GM12878 (cell line): ENCODE data around the gene SIRPD. TPM values are rescaled to one million over a fixed set of nuclear protein-coding genes. Genes with fewer than 3 reads are reported as not detected.

ENCODE experiments used
- ATAC-seq: fragments of 200-7000 bp; cut with Tn5 transposase; 3 replicates; pipeline ENCODE4 v1.9.1; 2020; ENCODE audit warnings: mild to moderate bottlenecking, moderate library complexity
- BruUV-seq: library from RNA; stranded (reverse); fragments of 400-500 nt; replicated peaks from 2 replicates; lab custom pipeline; 2021; lab: Mats Ljungman, UMichigan
- CTCF ChIA-PET: fragments of 300-600 bp; sonication (Branson Sonifier 250); formaldehyde crosslinking; extraction: SDS; loops from one replicate; lab custom pipeline; 2021; ENCODE audit warnings: inconsistent platforms; lab: Yijun Ruan, JAX
- POLR2A ChIA-PET: fragments of 350-600 bp; formaldehyde crosslinking; extraction: SDS; loops from one replicate; lab custom pipeline; 2021; ENCODE audit warnings: inconsistent platforms; lab: Charles Lee
- RAD21 ChIA-PET: fragments of 300-600 bp; sonication (Branson Sonifier 250); formaldehyde crosslinking; loops from one replicate; lab custom pipeline; 2023; ENCODE audit warnings: antibody characterized with exemption; ENCODE audit not compliant: unreplicated experiment; lab: Charles Lee
- SMC1A ChIA-PET: fragments of 300-600 bp; sonication (Branson Sonifier 250); formaldehyde crosslinking; loops from one replicate; lab custom pipeline; 2023; ENCODE audit not compliant: unreplicated experiment, uncharacterized antibody; lab: Charles Lee
- DNase-seq: peaks from one replicate; pipeline ENCODE4 v3.0.0-alpha.2; 2011; ENCODE audit warnings: low read depth, low spot score
- FAIRE-seq: peaks from 3 replicates; lab custom pipeline; 2011; peaks lifted over from hg19 to GRCh38; lab: Jason Lieb, UNC
- H2AFZ ChIP-seq: 2 replicates; pipeline ENCODE4 v1.6.0; 2011; ENCODE audit warnings: low read depth, low read length, control low read depth; ENCODE audit not compliant: control insufficient read depth
- H3K27ac ChIP-seq: 2 replicates; pipeline ENCODE4 v1.5.1; 2011; ENCODE audit warnings: control low read depth; ENCODE audit not compliant: control insufficient read depth, insufficient read depth
- H3K27me3 ChIP-seq, 2 experiments: replicated peaks in 1 of 2; 2 replicates each; pipeline versions ENCODE4 v1.6.0 to v1.6.1; 2011; ENCODE audit warnings: low read length in 1 of 2; ENCODE audit not compliant: control insufficient read depth in 2 of 2, insufficient read depth in 2 of 2
- H3K36me3 ChIP-seq, 2 experiments: 2 replicates each; pipeline ENCODE4 v1.5.1; 2011; ENCODE audit warnings: low read length in 1 of 2; ENCODE audit not compliant: control insufficient read depth in 2 of 2, insufficient read depth in 2 of 2
- H3K4me1 ChIP-seq: 2 replicates; pipeline ENCODE4 v1.6.1; 2011; ENCODE audit warnings: mild to moderate bottlenecking, low read length, moderate library complexity, mixed read lengths; ENCODE audit not compliant: control insufficient read depth, insufficient read depth
- H3K4me2 ChIP-seq: 2 replicates; pipeline ENCODE4 v1.6.0; 2011; ENCODE audit warnings: control low read depth; ENCODE audit not compliant: control insufficient read depth, insufficient read depth
- H3K4me3 ChIP-seq: fragments of 200-600 bp; sonication (generic); 2 replicates; pipeline ENCODE4 v1.5.1; 2016
- H3K79me2 ChIP-seq: 2 replicates; pipeline ENCODE4 v1.6.0; 2011; ENCODE audit warnings: low read length; ENCODE audit not compliant: control insufficient read depth, insufficient read depth
- H3K9ac ChIP-seq: 2 replicates; pipeline ENCODE4 v1.8.0; 2011; ENCODE audit warnings: low read length, control low read depth, mixed read lengths; ENCODE audit not compliant: control insufficient read depth, insufficient read depth
- H3K9me3 ChIP-seq: replicated peaks from 3 replicates; pipeline ENCODE4 v1.5.1; 2011; ENCODE audit warnings: mild to moderate bottlenecking, low read length; ENCODE audit not compliant: control insufficient read depth, insufficient read depth
- H4K20me1 ChIP-seq: 2 replicates; pipeline ENCODE4 v1.6.0; 2011; ENCODE audit not compliant: control insufficient read depth, insufficient read depth
- CBFB ChIP-seq: IDR thresholded peaks from 2 replicates; pipeline ENCODE4 v1.6.1; 2016; ENCODE audit warnings: antibody characterized with exemption, low read depth
- ESRRA ChIP-seq: IDR thresholded peaks from 2 replicates; pipeline ENCODE4 v1.6.1; 2012; ENCODE audit warnings: mild to moderate bottlenecking, low read length, improper control_type of control experiment
- SMAD5 ChIP-seq: IDR thresholded peaks from 2 replicates; pipeline ENCODE4 v1.6.1; 2016; ENCODE audit warnings: antibody characterized with exemption, low read depth
- SMC3 ChIP-seq: IDR thresholded peaks from 2 replicates; pipeline ENCODE4 v1.6.1; 2011; ENCODE audit warnings: low read length, improper control_type of control experiment, borderline replicate concordance
- SUPT20H ChIP-seq: IDR thresholded peaks from 2 replicates; pipeline ENCODE4 v1.6.1; 2011; ENCODE audit warnings: low read depth, mild to moderate bottlenecking, low read length, moderate library complexity, borderline replicate concordance; ENCODE audit not compliant: control insufficient read depth
- ZNF207 ChIP-seq: fragments of 450-650 bp; IDR thresholded peaks from 2 replicates; pipeline ENCODE4 v1.6.1; 2014; ENCODE audit warnings: antibody characterized with exemption, mild to moderate bottlenecking, borderline replicate concordance
- ZNF384 ChIP-seq: IDR thresholded peaks from 2 replicates; pipeline ENCODE4 v1.6.1; 2012; ENCODE audit warnings: low read depth, mild to moderate bottlenecking, low read length, improper control_type of control experiment, borderline replicate concordance
- WGBS: methylation state at CpG from one replicate; pipeline ENCODE4 v1.1.6; 2016; ENCODE audit warnings: low lambda C conversion rate; ENCODE audit not compliant: insufficient replicate concordance, insufficient coverage; ENCODE audit errors: missing lambda C conversion rate; 5-methylcytosine and 5-hydroxymethylcytosine counted together
- in situ Hi-C: fragments of 300-500 bp; cut with MboI; formaldehyde crosslinking; loops from 9 replicates; pipeline ENCODE4 v1.14.3; 2018; ENCODE audit warnings: mixed read lengths
- intact Hi-C: fragments of 100-400 bp; cut with micrococcal nuclease; formaldehyde crosslinking; loops from one replicate; pipeline ENCODE4 v1.14.2; 2022; ENCODE audit not compliant: unreplicated experiment
- polyA plus RNA-seq, 11 experiments: library from polyadenylated mRNA; depleted of rRNA in 4 of 11; unstranded in 6 of 11; stranded (reverse) in 5 of 11; fragments of >200 nt; fragmentation: Nextera tagmentation in 4 of 11; fragmentation: Illumina TruSeq in 1 of 11; extraction: Ambion mirVana in 4 of 11; extraction: Trizol in 1 of 11; gene quantifications; 1 replicate in 1 of 11; 2 replicates in 10 of 11; pipeline versions ENCODE4 v1.2.1 to v1.2.3, GENCODE V29; 2011 to 2016; ENCODE audit warnings: inconsistent platforms in 2 of 11, missing spikeins in 2 of 11, low read depth in 1 of 11
- total RNA-seq, 4 experiments: library from RNA; depleted of rRNA in 3 of 4; stranded (reverse); fragments of >200 nt in 3 of 4; fragmentation: Illumina TruSeq in 1 of 4; extraction: Trizol in 1 of 4; gene quantifications; 2 replicates each; pipeline versions ENCODE4 v1.2.1 to v1.2.3, GENCODE V29; 2013 to 2021
- TF ChIP-seq, protein P1 (sequence below): fragments of 450-650 bp; formaldehyde crosslinking; IDR thresholded peaks from 2 replicates; pipeline ENCODE4 v1.4.0; 2020; ENCODE audit warnings: mild to moderate bottlenecking, moderate library complexity
- TF ChIP-seq, protein P2 (sequence below): IDR thresholded peaks from 2 replicates; pipeline ENCODE4 v1.6.1; 2011; ENCODE audit warnings: borderline replicate concordance, low read depth, mild to moderate bottlenecking, moderate library complexity, mixed read lengths, low read length; ENCODE audit not compliant: insufficient read depth; ENCODE audit errors: extremely low read length
- TF ChIP-seq, protein P3 (sequence below): fragments of 450-650 bp; conservative IDR thresholded peaks from 2 replicates; pipeline ENCODE4 v1.6.1; 2017; ENCODE audit warnings: mild to moderate bottlenecking, moderate library complexity

SIRPD gene
- total and polyA plus RNA-seq, 10 of the 15 experiments (the other 5 are each of a cell fraction or from before 2014, with no cell fraction given): 0.10 to 1.6 (median 0.88) TPM

DNA sequence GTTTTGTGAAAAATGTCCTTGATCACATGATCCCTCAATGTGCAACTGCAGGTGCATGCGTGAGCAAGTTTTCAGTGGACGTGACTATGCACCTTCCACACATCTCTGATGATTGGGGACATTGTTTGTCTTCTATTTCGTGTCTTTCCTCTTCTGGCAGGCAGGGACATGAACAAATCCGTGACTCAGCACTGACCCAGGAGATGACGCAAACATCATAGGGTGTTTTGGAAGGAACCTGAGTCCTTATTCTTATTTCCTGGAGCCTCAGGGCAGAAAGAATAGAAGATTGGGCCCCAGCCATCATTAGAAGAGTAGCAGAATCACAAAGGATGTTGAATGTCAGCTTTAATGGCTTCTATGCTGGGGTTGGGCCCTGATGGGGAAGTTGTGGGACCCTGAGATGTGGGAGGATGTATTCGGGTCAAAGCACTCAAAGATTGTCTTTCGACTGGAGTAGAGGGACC is 11.9 kb upstream of the SIRPD start (continued):
- TF ChIP-seq, protein P1, sequence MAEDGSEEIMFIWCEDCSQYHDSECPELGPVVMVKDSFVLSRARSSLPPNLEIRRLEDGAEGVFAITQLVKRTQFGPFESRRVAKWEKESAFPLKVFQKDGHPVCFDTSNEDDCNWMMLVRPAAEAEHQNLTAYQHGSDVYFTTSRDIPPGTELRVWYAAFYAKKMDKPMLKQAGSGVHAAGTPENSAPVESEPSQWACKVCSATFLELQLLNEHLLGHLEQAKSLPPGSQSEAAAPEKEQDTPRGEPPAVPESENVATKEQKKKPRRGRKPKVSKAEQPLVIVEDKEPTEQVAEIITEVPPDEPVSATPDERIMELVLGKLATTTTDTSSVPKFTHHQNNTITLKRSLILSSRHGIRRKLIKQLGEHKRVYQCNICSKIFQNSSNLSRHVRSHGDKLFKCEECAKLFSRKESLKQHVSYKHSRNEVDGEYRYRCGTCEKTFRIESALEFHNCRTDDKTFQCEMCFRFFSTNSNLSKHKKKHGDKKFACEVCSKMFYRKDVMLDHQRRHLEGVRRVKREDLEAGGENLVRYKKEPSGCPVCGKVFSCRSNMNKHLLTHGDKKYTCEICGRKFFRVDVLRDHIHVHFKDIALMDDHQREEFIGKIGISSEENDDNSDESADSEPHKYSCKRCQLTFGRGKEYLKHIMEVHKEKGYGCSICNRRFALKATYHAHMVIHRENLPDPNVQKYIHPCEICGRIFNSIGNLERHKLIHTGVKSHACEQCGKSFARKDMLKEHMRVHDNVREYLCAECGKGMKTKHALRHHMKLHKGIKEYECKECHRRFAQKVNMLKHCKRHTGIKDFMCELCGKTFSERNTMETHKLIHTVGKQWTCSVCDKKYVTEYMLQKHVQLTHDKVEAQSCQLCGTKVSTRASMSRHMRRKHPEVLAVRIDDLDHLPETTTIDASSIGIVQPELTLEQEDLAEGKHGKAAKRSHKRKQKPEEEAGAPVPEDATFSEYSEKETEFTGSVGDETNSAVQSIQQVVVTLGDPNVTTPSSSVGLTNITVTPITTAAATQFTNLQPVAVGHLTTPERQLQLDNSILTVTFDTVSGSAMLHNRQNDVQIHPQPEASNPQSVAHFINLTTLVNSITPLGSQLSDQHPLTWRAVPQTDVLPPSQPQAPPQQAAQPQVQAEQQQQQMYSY (CRISPR knock-in tag): no peak

DNA sequence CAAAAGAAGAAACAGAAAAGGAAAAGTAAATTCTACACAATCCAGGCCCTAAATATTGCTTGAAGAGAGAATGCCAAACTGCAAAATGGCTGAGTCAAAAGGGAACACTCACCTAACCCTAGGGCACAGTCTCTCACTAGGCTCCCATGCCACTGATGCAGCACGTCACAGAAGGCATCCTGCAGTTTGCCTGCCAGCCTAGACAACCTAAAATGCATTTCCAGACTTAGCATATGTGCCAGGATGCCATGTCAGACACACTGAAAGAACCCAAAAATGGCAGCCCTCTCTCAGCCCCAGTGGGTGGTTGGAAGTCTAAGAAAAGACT is 10.6 kb upstream of the SIRPD start:
- H3K27ac ChIP-seq: no peak overlapping the region
- H3K9ac ChIP-seq: no peak overlapping the region
- no TSS peak for BruUV-seq
- H3K79me2 ChIP-seq: no peaks in the 10 kb centered on the region
- DNase-seq (no peak), ATAC-seq (no peak), FAIRE-seq (no peak)
- no peaks in the 10 kb centered on the region; the same call in 1 of the 3 replicates for H3K9me3 ChIP-seq
- H3K4me2 ChIP-seq: no peak overlapping the region
- ChIA-PET SMC1A (no interaction called here), POLR2A (no interaction called here), CTCF (no interaction called here), RAD21 (no interaction called here)
- intact Hi-C loops: no loop called here
- H3K4me3 ChIP-seq: no peak overlapping the region
- no peaks in the 10 kb centered on the region for H3K4me1 ChIP-seq
- H3K36me3 ChIP-seq: no peaks in the 10 kb centered on the region; a peak in 1 of 4 replicates
- no peak overlapping the region for H2AFZ ChIP-seq
- H3K27me3 ChIP-seq: no peaks in the 10 kb centered on the region
- TF ChIP-seq, protein P2, sequence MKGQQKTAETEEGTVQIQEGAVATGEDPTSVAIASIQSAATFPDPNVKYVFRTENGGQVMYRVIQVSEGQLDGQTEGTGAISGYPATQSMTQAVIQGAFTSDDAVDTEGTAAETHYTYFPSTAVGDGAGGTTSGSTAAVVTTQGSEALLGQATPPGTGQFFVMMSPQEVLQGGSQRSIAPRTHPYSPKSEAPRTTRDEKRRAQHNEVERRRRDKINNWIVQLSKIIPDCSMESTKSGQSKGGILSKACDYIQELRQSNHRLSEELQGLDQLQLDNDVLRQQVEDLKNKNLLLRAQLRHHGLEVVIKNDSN: no peak
- no peak for TF ChIP-seq ESRRA
- no peak for TF ChIP-seq CBFB
- no peak for TF ChIP-seq SMC3
- TF ChIP-seq, protein P3, sequence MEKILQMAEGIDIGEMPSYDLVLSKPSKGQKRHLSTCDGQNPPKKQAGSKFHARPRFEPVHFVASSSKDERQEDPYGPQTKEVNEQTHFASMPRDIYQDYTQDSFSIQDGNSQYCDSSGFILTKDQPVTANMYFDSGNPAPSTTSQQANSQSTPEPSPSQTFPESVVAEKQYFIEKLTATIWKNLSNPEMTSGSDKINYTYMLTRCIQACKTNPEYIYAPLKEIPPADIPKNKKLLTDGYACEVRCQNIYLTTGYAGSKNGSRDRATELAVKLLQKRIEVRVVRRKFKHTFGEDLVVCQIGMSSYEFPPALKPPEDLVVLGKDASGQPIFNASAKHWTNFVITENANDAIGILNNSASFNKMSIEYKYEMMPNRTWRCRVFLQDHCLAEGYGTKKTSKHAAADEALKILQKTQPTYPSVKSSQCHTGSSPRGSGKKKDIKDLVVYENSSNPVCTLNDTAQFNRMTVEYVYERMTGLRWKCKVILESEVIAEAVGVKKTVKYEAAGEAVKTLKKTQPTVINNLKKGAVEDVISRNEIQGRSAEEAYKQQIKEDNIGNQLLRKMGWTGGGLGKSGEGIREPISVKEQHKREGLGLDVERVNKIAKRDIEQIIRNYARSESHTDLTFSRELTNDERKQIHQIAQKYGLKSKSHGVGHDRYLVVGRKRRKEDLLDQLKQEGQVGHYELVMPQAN: no peak
- no peak for TF ChIP-seq SUPT20H
- no peak for TF ChIP-seq SMAD5
- no peak for TF ChIP-seq ZNF207
- no peak for TF ChIP-seq ZNF384
- no peaks in the 10 kb centered on the region for H4K20me1 ChIP-seq
- WGBS: 0% methylated on average over 1 of the region's 1 CpG
- in situ Hi-C loops: no loop called here
